Measurements from ENCODE around the gene ACSF2.

DNA sequence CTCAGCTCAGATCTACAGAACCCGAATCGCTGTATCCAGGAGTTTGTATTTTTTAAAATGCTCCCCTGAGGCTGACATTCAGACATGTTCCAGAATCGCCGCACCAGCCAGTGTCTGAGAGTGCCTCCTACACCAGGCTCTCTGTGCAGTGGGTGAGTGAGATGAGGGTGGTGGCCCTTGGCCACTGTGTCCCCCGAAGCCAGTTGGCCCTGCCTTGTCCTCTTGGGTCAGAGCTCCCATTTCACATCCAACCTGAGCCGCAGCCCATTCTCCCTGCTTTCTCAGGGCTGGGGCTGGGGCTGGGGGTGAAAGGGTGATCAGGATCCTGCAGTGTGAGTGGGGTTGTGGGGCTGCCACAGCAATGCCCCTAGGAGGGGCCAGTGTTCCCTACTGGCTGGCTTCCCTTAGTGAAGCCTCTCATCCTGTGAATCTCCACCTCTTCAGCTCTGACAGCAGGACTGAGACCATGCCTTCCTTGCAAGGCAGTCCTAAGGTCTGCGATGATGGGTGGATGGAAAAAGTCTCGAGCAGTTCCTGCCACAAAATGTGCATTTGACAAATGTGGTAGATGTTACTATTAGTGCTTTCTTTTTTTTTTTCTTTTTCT, 69.3 kb downstream of the ACSF2 start:
- TF ChIP-seq POLR2A (IDR thresholded peaks at IDR 0.05; ENCODE audit: low read depth, low read length): no peak
- no peak for TF ChIP-seq POLR2AphosphoS5 (IDR thresholded peaks at IDR 0.05; ENCODE audit: low read depth, low read length)

Data from GM12891 (cell line).